Daoy (cell line): ENCODE measurements around the gene MRPS23. TPM values are rescaled to one million over a fixed set of nuclear protein-coding genes. Genes with fewer than 3 reads are reported as not detected.
"Not testable (repeated sequence)": the region's sequence is repeated elsewhere in the genome, so short reads cannot be mapped to it uniquely, and the experiment has no call there.

Experiments
- DNase-seq: peaks from one replicate; pipeline ENCODE4 v3.0.0-alpha.2; 2015; ENCODE audit warnings: low read depth
- total RNA-seq: library from RNA; depleted of rRNA; stranded (reverse); fragments of >200 nt; shearing (Covaris generic); gene quantifications from 2 replicates; pipeline ENCODE4 v1.2.3, GENCODE V29; 2014

Gene MRPS23
- total RNA-seq, 1 experiment from 2014 or later = 51.2 TPM

DNA sequence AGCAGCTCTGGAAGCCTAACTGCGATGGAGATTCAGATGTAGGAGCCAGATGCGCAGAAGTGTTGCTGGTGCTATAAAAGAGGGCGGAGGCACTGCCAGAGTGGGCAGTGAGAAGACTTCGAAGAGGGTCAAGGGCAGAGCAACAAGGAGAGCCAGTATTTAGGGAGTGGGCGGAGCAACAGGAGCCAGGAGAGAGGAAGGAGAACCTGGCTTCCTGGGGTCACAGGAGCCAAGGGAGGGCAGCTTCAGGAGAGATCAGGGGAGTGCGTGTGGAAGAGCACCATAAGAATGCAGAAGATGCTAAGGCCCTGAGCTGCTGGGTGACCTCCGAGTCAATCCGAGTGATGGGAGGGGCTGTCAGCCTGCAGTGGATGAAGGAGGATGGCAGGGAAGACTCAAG is 14.4 kb upstream of the MRPS23 start:
- DNase-seq = no peak

- no peak for DNase-seq
These were observed 13.1 kb upstream of the MRPS23 start for GRCh38 chr17:57862694-57863667.

DNA sequence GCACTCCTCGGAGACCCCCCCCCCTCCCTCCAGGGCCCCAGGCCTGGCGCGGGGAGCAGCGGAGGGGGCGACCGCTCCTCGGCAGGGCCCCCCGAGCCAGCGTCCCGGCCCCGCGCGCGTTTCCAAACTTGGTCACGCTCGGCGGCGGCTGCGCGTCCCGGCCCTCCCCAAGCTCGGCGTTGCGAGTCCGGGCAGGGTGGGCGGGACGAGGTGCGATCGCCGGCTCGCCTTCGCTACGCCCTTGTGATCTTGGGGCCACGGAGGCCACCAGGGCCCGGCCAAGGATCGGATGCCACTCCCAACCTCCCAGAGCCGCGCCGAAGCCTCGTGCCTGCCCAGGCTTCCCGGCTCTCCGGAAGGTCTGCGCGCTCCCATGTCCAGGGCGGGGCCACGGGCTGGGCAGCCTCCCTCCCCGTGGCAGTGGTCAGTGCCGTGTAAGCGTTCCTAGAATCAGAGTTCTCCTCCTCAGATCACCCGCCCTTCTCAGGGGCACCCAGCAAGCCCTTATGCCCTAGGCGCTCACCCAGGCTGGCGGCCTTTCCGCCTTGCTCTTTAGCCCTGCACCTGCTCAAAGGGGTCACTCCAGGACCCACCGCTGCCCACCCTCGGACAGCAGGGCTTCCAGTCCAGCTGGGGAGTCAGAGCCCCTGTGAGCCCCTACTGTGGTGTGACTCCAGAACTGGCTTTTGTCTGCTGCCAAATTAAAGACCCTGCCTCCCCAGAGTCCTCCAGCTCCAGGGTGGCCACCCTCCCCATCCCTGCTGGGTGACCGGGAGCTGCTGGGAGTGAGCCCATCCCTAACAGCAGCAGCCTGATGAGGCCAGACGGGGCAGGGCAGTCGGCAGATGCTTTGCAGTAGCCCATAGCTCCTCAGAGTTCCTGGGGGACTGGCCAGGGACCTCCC is 12.2 kb upstream of the MRPS23 start:
- peak; percentile 35 for DNase-seq

GRCh38 chr17:57861000-57861789 is 11.4 kb upstream of the MRPS23 start:
- DNase-seq = peak; percentile 71

DNA sequence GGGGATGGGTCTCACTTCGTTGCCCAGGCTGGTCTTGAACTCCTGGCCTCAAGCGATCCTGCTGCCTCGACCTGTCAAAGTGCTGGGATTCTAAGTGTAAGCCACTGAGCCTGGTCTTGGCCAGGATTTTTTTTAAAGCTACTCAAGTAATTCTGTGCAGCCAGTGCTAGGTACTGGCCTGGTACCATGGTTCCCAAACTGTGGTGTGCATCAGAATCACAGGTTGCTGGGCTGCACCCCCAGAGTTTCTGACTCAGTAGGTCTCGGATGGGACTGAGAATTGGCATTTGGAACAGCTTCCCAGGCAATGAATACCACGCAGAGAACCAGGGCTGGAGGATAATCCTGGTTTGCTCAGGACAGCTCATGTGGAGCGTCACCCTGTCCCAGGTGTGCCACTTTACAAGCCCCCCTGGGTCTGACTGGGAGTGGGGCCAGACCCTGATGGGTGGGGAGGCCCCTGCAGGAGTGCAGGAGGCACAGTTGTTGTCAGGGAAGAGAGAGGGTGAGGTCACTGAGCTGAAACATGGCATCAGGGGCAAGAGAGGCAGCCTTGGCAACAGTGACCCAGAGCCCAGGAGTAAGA is 10.7 kb upstream of the MRPS23 start:
- DNase-seq = no peak

- no peak for DNase-seq
These were observed 10.0 kb upstream of the MRPS23 start for GRCh38 chr17:57859601-57860413.

GRCh38 chr17:57858838-57859237 is 9.0 kb upstream of the MRPS23 start:
- no peak for DNase-seq

DNA sequence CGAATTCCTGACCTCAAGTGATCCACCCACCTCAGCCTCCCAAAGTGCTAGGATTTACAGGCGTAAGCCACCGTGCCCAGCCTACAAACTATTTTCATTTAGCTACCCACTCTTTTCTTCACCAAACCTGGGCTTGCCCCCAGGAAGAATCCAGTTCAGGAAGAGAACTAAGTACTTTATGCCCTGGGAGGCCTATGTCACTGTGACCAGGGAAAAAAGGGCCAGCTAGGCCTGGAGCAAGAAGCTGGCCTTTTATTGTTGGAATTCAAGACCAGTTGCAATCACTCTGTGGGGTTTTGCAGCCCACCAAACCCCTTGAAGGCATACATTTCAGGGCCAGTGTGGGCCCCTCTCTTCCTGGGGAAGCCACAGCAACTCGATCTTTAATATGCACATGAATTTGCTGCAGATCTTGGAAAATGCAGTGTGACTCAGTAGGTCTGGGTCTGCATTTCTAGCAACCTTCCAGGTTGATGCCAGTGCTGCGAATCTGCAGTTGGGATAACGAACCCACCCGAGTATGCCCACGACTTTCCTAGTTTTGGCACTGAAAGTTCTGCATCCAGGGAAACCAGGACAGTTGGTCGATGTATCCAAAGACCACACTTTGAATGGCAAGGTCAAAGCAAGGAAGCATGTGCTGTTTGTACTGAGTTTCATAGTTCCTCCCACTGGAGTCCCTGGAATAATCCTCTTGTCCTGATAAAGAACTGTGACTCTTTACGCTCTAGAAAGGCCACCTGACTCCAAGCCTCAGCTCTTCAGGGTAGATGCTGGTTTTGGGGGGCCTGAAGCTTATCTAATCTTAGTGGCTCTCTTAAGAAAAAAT is 7.2 kb upstream of the MRPS23 start:
- no peak for DNase-seq

- DNase-seq = no peak
These were observed 5.7 kb upstream of the MRPS23 start for GRCh38 chr17:57855391-57856035.

GRCh38 chr17:57853695-57854094 is 3.9 kb upstream of the MRPS23 start:
- DNase-seq = no peak

GRCh38 chr17:57852955-57853328 is 3.1 kb upstream of the MRPS23 start:
- DNase-seq = no peak

DNA sequence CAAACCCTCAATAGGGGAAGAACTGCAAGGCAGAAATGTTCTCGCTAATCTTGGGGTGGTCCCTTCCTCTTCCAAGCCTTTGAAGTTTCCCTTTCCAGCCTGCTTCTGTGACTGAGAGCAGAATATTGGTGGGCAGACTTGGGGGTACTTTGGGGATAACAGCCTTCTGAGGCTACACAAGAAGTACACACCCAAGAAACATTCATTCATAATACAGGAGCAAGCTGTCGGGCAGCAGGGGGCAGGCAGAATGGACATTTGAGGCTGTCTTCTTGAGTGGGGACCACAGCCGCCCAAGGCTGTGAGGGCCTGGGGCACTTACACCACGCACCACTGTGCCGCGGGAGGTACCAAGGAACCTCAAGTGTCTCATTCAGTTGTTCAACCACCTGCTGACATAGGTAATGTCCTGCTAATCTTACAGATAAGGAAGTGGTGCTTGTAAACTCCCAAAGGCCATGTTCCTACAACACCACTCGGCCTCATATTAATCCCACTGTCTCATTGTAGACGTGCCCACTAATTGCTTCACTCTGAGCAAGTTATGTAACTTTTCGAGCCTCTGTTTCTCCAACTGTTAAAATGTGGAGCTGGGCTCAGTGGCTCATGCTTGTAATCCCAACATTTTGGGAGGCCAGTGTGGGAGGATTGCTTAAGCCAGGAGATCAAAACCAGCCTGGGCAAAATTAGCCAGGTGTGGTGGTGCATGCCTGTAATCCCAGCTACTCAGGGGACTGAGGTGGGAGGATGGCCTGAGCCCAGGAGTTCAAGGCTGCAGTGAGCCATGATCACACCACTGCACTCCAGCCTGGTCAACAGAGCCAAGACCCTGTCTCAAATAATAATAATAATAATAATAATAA is 2.5 kb upstream of the MRPS23 start:
- no peak for DNase-seq

GRCh38 chr17:57849163-57849873 is 526 bp downstream of the MRPS23 start:
- DNase-seq = no peak

GRCh38 chr17:57846056-57846945 is 3.5 kb downstream of the MRPS23 start:
- not testable (repeated sequence) for DNase-seq

DNA sequence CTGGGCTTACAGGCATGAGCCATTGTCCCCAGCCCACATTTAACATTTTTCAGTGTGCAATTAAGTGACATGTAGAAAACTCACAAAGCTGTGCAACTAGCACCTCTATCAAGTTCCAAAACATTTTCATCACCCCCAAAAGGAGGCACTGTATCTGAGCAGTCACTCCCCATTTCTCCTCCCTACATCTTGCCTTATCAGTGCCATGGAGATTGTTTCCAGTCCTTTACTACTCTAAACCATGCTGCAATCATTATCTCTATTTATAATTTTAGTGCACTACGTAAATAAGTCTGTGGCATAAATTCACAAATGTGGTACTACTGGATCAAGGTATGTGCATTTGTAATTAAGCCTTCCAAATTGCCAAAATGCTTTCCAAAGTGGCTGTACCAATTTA is 7.6 kb downstream of the MRPS23 start:
- DNase-seq = no peak

DNA sequence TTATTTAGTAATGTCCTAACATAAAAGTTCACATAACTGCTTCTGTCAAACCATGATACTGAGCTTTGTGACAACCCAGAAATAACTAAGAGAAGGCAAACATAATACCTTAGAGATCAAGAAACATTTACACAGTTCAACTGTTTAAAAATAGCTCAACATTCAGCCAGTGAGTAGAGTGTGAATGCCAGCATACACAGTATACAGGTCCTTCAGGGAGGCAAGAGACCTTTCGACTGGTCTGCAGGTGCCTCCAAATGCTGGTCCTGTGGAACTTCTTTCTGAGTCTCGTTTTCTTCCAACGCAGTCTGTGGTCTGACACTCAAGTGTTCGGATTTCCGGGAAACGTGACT is 10.3 kb downstream of the MRPS23 start:
- no peak for DNase-seq
